DOHH2 (cell line): ENCODE data around the gene ADCY3.

Source experiments
- H3F3A ChIP-seq: fragments of 200-600 bp; sonication (generic), shearing (Covaris generic); 2 replicates; pipeline ENCODE4 v1.6.0; 2016; ENCODE audit warnings: antibody characterized with exemption, mild to moderate bottlenecking; ENCODE audit not compliant: control insufficient read depth, insufficient read depth
- H3K27ac ChIP-seq: fragments of 200-600 bp; sonication (generic); 2 replicates; pipeline ENCODE4 v1.5.1; 2014; ENCODE audit warnings: low read depth, mild to moderate bottlenecking, low read length, moderate library complexity
- H3K27me3 ChIP-seq: fragments of 200-600 bp; sonication (generic); 2 replicates; pipeline ENCODE4 v1.6.1; 2014; ENCODE audit warnings: mild to moderate bottlenecking, low read length, mixed read lengths; ENCODE audit not compliant: control insufficient read depth
- H3K36me3 ChIP-seq: fragments of 200-600 bp; sonication (generic); 2 replicates; pipeline ENCODE4 v1.6.1; 2014; ENCODE audit warnings: mild to moderate bottlenecking, low read length, moderate library complexity, mixed read lengths; ENCODE audit not compliant: control insufficient read depth
- H3K4me1 ChIP-seq: fragments of 200-600 bp; sonication (generic); 2 replicates; pipeline ENCODE4 v1.6.1; 2014; ENCODE audit warnings: mild to moderate bottlenecking, low read length, mixed read lengths; ENCODE audit not compliant: control insufficient read depth
- H3K4me2 ChIP-seq: fragments of 200-600 bp; sonication (generic); 2 replicates; pipeline ENCODE4 v1.6.0; 2014; ENCODE audit warnings: mild to moderate bottlenecking, low read length, moderate library complexity
- H3K4me3 ChIP-seq: fragments of 200-600 bp; sonication (generic); 2 replicates; pipeline ENCODE4 v1.5.1; 2014; ENCODE audit warnings: mild to moderate bottlenecking, low read length, mixed read lengths
- H3K79me2 ChIP-seq: fragments of 200-600 bp; sonication (generic); 2 replicates; pipeline ENCODE4 v1.6.1; 2014; ENCODE audit warnings: mild to moderate bottlenecking, low read length, mixed read lengths; ENCODE audit not compliant: control insufficient read depth
- H3K9me2 ChIP-seq: fragments of 200-600 bp; sonication (generic); replicated peaks from 2 replicates; pipeline ENCODE4 v1.6.1; 2014; ENCODE audit warnings: mild to moderate bottlenecking, low read length, mixed read lengths; ENCODE audit not compliant: control insufficient read depth
- H3K9me3 ChIP-seq: fragments of 200-600 bp; sonication (generic); 2 replicates; pipeline ENCODE4 v1.6.1; 2014; ENCODE audit warnings: antibody characterized with exemption, low read length, mixed read lengths; ENCODE audit not compliant: control insufficient read depth, insufficient read depth
- H4K20me1 ChIP-seq: fragments of 200-600 bp; sonication (generic); 2 replicates; pipeline ENCODE4 v1.6.0; 2014; ENCODE audit warnings: low read depth, mild to moderate bottlenecking, antibody characterized with exemption, low read length, moderate library complexity; ENCODE audit not compliant: control insufficient read depth, insufficient read depth
- CTCF ChIP-seq: fragments of 200-600 bp; sonication (generic); IDR thresholded peaks from one replicate; pipeline ENCODE4 v1.5.1; 2014; ENCODE audit warnings: antibody characterized with exemption, mild to moderate bottlenecking, low read depth, low read length; ENCODE audit not compliant: poor library complexity, severe bottlenecking
- EZH2phosphoT487 ChIP-seq: fragments of 200-600 bp; sonication (generic); IDR thresholded peaks from 2 replicates; pipeline ENCODE4 v1.6.1; 2017; ENCODE audit warnings: borderline replicate concordance, mild to moderate bottlenecking, antibody characterized with exemption, low read length, moderate library complexity, mixed read lengths

Gene ADCY3

DNA sequence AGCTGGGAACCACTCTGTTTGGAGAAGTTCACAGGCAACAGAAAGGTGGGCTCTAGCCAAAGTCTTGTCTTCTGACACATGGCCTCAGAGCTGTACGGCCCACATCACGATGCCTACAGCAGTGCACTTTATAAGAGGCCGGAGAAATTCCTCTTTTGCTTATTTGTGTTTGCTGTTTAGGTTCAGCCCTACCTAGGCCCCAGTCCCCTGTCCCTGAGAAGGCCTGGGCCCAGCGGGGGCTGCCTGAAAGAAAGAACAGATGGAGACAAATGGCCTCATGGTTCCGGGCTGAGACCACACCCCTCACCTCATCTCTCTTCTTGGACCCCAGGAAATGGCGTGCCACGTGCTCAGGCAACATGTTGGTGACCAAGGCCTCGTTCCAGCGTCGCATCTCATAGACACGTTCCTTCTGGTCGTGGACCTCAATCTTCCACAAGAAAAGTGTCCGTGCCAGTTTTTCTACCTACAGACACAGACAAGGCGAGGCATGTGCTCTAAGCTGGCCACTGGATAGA, 95.9 kb downstream of the ADCY3 start:
- Histone ChIP-seq H3K36me3 (peaks cover 82% of the 10 kb centered on the region), H3F3A (peaks cover 3% of the 10 kb centered on the region; the same call in 1 of the 2 replicates)
- TF ChIP-seq EZH2phosphoT487 (no peak), CTCF (no peak)

GRCh38 chr2:24822049-24822706, 97.9 kb downstream of the ADCY3 start:
- no peak for TF ChIP-seq EZH2phosphoT487
- TF ChIP-seq CTCF = no peak
- Histone ChIP-seq H3K36me3 (peaks cover 95% of the 10 kb centered on the region), H3K4me3 (no peak overlapping the region), H4K20me1 (no peaks in the 10 kb centered on the region), H3K4me1 (no peaks in the 10 kb centered on the region), H3K27me3 (no peaks in the 10 kb centered on the region), H3K9me2 (no peaks in the 10 kb centered on the region), H3K9me3 (no peaks in the 10 kb centered on the region), H3K4me2 (no peak overlapping the region), H3K79me2 (no peaks in the 10 kb centered on the region), H3K27ac (no peak overlapping the region), H3F3A (peaks cover 12% of the 10 kb centered on the region)

More for the DNA sequence above, 95.9 kb downstream of the ADCY3 start:
- Histone ChIP-seq H3K9me3 (no peaks in the 10 kb centered on the region), H3K9me2 (no peaks in the 10 kb centered on the region), H3K79me2 (no peaks in the 10 kb centered on the region), H3K4me3 (no peak overlapping the region), H3K4me1 (no peaks in the 10 kb centered on the region), H4K20me1 (no peaks in the 10 kb centered on the region), H3K27ac (no peak overlapping the region), H3K27me3 (no peaks in the 10 kb centered on the region), H3K4me2 (no peak overlapping the region)

GRCh38 chr2:24821433-24821891, 98.6 kb downstream of the ADCY3 start:
- peaks cover 95% of the 10 kb centered on the region for H3K36me3 ChIP-seq
- no peaks in the 10 kb centered on the region for H3K27me3 ChIP-seq
- peaks cover 10% of the 10 kb centered on the region for H3F3A ChIP-seq
- no peaks in the 10 kb centered on the region for H4K20me1 ChIP-seq
- H3K4me1 ChIP-seq = no peaks in the 10 kb centered on the region
- H3K27ac ChIP-seq = no peak overlapping the region
- no peaks in the 10 kb centered on the region for H3K79me2 ChIP-seq
- TF ChIP-seq CTCF = no peak
- TF ChIP-seq EZH2phosphoT487 = no peak
- H3K4me3 ChIP-seq = no peak overlapping the region
- no peak overlapping the region for H3K4me2 ChIP-seq
- no peaks in the 10 kb centered on the region for H3K9me2 ChIP-seq
- H3K9me3 ChIP-seq = no peaks in the 10 kb centered on the region
